ENCODE measurements around the gene DSP.

DNA sequence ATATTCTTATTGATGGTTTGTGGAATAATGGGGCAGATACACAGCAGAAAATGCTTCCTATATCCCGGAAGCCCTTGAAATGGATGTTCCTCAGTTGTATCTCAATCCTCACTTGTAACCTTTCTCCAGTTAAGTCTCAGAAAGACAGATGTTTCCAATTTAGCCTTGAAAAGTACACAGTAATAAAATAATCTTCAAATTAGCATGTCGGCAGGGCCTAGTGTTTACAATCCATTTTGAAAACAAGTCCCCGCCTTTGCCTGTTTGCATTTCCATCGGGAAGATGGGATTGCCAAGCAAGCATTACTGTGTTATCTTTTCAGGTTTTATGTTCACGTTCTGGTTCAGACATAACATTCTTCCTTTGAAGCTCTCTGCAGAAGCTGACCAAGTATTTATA, 90.0 kb downstream of the DSP start:
- TF ChIP-seq, protein P1, sequence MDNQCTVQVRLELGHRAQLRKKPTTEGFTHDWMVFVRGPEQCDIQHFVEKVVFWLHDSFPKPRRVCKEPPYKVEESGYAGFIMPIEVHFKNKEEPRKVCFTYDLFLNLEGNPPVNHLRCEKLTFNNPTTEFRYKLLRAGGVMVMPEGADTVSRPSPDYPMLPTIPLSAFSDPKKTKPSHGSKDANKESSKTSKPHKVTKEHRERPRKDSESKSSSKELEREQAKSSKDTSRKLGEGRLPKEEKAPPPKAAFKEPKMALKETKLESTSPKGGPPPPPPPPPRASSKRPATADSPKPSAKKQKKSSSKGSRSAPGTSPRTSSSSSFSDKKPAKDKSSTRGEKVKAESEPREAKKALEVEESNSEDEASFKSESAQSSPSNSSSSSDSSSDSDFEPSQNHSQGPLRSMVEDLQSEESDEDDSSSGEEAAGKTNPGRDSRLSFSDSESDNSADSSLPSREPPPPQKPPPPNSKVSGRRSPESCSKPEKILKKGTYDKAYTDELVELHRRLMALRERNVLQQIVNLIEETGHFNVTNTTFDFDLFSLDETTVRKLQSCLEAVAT (IDR thresholded peaks at IDR 0.05), result no peak
- TF ChIP-seq, protein P2, sequence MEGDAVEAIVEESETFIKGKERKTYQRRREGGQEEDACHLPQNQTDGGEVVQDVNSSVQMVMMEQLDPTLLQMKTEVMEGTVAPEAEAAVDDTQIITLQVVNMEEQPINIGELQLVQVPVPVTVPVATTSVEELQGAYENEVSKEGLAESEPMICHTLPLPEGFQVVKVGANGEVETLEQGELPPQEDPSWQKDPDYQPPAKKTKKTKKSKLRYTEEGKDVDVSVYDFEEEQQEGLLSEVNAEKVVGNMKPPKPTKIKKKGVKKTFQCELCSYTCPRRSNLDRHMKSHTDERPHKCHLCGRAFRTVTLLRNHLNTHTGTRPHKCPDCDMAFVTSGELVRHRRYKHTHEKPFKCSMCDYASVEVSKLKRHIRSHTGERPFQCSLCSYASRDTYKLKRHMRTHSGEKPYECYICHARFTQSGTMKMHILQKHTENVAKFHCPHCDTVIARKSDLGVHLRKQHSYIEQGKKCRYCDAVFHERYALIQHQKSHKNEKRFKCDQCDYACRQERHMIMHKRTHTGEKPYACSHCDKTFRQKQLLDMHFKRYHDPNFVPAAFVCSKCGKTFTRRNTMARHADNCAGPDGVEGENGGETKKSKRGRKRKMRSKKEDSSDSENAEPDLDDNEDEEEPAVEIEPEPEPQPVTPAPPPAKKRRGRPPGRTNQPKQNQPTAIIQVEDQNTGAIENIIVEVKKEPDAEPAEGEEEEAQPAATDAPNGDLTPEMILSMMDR (IDR thresholded peaks at IDR 0.05 in 2 of 3, conservative IDR thresholded peaks at IDR 0.05 in 1 of 3; ENCODE audit: control insufficient read depth in 2 of 3, extremely low read depth in 1 of 3, insufficient read depth in 1 of 3, low read depth in 3 of 3, low read length in 3 of 3), result no peak
- TF ChIP-seq POLR2A (IDR thresholded peaks at IDR 0.05; ENCODE audit: low read depth, low read length), result no peak
- no peak for TF ChIP-seq NFYA (IDR thresholded peaks at IDR 0.05; ENCODE audit: borderline replicate concordance, low read depth, low read length)
- TF ChIP-seq, protein P3, sequence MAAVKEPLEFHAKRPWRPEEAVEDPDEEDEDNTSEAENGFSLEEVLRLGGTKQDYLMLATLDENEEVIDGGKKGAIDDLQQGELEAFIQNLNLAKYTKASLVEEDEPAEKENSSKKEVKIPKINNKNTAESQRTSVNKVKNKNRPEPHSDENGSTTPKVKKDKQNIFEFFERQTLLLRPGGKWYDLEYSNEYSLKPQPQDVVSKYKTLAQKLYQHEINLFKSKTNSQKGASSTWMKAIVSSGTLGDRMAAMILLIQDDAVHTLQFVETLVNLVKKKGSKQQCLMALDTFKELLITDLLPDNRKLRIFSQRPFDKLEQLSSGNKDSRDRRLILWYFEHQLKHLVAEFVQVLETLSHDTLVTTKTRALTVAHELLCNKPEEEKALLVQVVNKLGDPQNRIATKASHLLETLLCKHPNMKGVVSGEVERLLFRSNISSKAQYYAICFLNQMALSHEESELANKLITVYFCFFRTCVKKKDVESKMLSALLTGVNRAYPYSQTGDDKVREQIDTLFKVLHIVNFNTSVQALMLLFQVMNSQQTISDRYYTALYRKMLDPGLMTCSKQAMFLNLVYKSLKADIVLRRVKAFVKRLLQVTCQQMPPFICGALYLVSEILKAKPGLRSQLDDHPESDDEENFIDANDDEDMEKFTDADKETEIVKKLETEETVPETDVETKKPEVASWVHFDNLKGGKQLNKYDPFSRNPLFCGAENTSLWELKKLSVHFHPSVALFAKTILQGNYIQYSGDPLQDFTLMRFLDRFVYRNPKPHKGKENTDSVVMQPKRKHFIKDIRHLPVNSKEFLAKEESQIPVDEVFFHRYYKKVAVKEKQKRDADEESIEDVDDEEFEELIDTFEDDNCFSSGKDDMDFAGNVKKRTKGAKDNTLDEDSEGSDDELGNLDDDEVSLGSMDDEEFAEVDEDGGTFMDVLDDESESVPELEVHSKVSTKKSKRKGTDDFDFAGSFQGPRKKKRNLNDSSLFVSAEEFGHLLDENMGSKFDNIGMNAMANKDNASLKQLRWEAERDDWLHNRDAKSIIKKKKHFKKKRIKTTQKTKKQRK (IDR thresholded peaks at IDR 0.05; ENCODE audit: low read depth, low read length), result no peak
- no peak for TF ChIP-seq GABPA (IDR thresholded peaks at IDR 0.05; ENCODE audit: low read depth)
- no peak for TF ChIP-seq BRCA1 (IDR thresholded peaks at IDR 0.05; ENCODE audit: low read depth, low read length)
- TF ChIP-seq SREBF2 (IDR thresholded peaks at IDR 0.05; ENCODE audit: low read length), result no peak
- no peak for TF ChIP-seq EZH2 (IDR thresholded peaks at IDR 0.05; ENCODE audit: borderline replicate concordance, control insufficient read depth, low read depth, low read length)
- TF ChIP-seq CEBPB (IDR thresholded peaks at IDR 0.05; ENCODE audit: borderline replicate concordance in 1 of 2, low read depth in 2 of 2, low read length in 2 of 2), result no peak
- no peak for TF ChIP-seq SUPT20H (IDR thresholded peaks at IDR 0.05; ENCODE audit: borderline replicate concordance, control insufficient read depth, low read depth, low read length)
- no peak for TF ChIP-seq FOXK2 (IDR thresholded peaks at IDR 0.05)
- TF ChIP-seq ASH2L (IDR thresholded peaks at IDR 0.05; ENCODE audit: borderline replicate concordance, low read depth), result no peak
- TF ChIP-seq CHD4 (IDR thresholded peaks at IDR 0.05), result no peak
